OCI-LY7 (cell line): ENCODE data around the gene ROBO3. TPM values are rescaled to one million over a fixed set of nuclear protein-coding genes. Genes with fewer than 3 reads are reported as not detected.

Experiments used
- BruUV-seq: library from RNA; stranded (reverse); fragments of 400-500 nt; replicated peaks from 2 replicates; lab custom pipeline; 2021; lab: Mats Ljungman, UMichigan
- CTCF ChIA-PET: fragments of 300-600 bp; sonication (Branson Sonifier 250); formaldehyde crosslinking; loops from one replicate; lab custom pipeline; 2022; ENCODE audit warnings: antibody characterized with exemption; ENCODE audit not compliant: unreplicated experiment; lab: Charles Lee
- POLR2A ChIA-PET: fragments of 300-600 bp; sonication (Branson Sonifier 250); formaldehyde crosslinking; loops from one replicate; lab custom pipeline; 2022; ENCODE audit warnings: antibody characterized with exemption; lab: Charles Lee
- DNase-seq: peaks from one replicate; pipeline ENCODE4 v3.0.0-alpha.2; 2015; ENCODE audit warnings: low spot score
- H2AFZ ChIP-seq: fragments of 200-600 bp; sonication (generic), shearing (Covaris generic); 2 replicates; pipeline ENCODE4 v1.6.1; 2014; ENCODE audit warnings: mild to moderate bottlenecking, antibody characterized with exemption, low read length, moderate library complexity
- H3K27ac ChIP-seq: fragments of 200-600 bp; sonication (generic); 2 replicates; pipeline ENCODE4 v1.5.1; 2014; ENCODE audit warnings: mixed run types, low read depth, mild to moderate bottlenecking, moderate library complexity, low read length, inconsistent platforms; ENCODE audit not compliant: poor library complexity, severe bottlenecking
- H3K36me3 ChIP-seq: fragments of 200-600 bp; sonication (generic); 2 replicates; pipeline ENCODE4 v1.6.1; 2014; ENCODE audit warnings: mild to moderate bottlenecking, antibody characterized with exemption, low read length, moderate library complexity, mixed read lengths; ENCODE audit not compliant: insufficient read depth
- H3K4me1 ChIP-seq: fragments of 200-600 bp; sonication (generic); 2 replicates; pipeline ENCODE4 v1.5.1; 2014; ENCODE audit warnings: mild to moderate bottlenecking, low read length; ENCODE audit not compliant: insufficient read depth, poor library complexity, severe bottlenecking
- H3K4me2 ChIP-seq: fragments of 200-600 bp; sonication (generic); 2 replicates; pipeline ENCODE4 v1.6.1; 2014; ENCODE audit warnings: mild to moderate bottlenecking, low read length
- H3K4me3 ChIP-seq: fragments of 200-600 bp; sonication (generic); 2 replicates; pipeline ENCODE4 v1.5.1; 2014; ENCODE audit warnings: mild to moderate bottlenecking, low read depth, low read length; ENCODE audit not compliant: poor library complexity, severe bottlenecking
- H3K79me2 ChIP-seq: fragments of 200-600 bp; sonication (generic); 2 replicates; pipeline ENCODE4 v1.6.1; 2016; ENCODE audit warnings: low read depth, mild to moderate bottlenecking, low read length, moderate library complexity, mixed read lengths; ENCODE audit not compliant: insufficient read depth
- H3K9me2 ChIP-seq: fragments of 200-600 bp; sonication (generic); 2 replicates; pipeline ENCODE4 v1.6.1; 2016; ENCODE audit warnings: mild to moderate bottlenecking, low read length, mixed read lengths; ENCODE audit not compliant: insufficient read depth
- H3K9me3 ChIP-seq: fragments of 200-600 bp; sonication (generic); 2 replicates; pipeline ENCODE4 v1.6.1; 2014; ENCODE audit warnings: mild to moderate bottlenecking, mixed run types, low read length, mixed read lengths
- H4K20me1 ChIP-seq: fragments of 200-600 bp; sonication (generic); 2 replicates; pipeline ENCODE4 v1.6.1; 2014; ENCODE audit warnings: mild to moderate bottlenecking, antibody characterized with exemption, low read length, moderate library complexity, mixed read lengths; ENCODE audit not compliant: insufficient read depth
- CTCF ChIP-seq: fragments of 200-600 bp; sonication (generic); conservative IDR thresholded peaks from 2 replicates; pipeline ENCODE4 v1.5.1; 2014; ENCODE audit warnings: mild to moderate bottlenecking, antibody characterized with exemption, low read length, moderate library complexity, mixed read lengths
- EZH2phosphoT487 ChIP-seq: fragments of 200-600 bp; sonication (generic); IDR thresholded peaks from 2 replicates; pipeline ENCODE4 v1.6.1; 2018; ENCODE audit warnings: low read depth, borderline replicate concordance, mild to moderate bottlenecking, mixed run types, antibody characterized with exemption, low read length, moderate library complexity, mixed read lengths
- intact Hi-C: fragments of 100-400 bp; cut with micrococcal nuclease; formaldehyde crosslinking; loops from one replicate; pipeline ENCODE4 v1.10.0; 2022; ENCODE audit not compliant: unreplicated experiment
- total RNA-seq, 2 experiments: library from RNA; depleted of rRNA in 1 of 2; stranded (reverse); fragments of >200 nt in 1 of 2; shearing (Covaris generic) in 1 of 2; gene quantifications; 2 replicates each; pipeline ENCODE4 v1.2.3, GENCODE V29; 2014 to 2022

Gene ROBO3
- total RNA-seq, 2 experiments from 2014 or later = 0.19 TPM; not detected in 1

GRCh38 chr11:124863137-124863825, 2.0 kb upstream of the ROBO3 start:
- Histone ChIP-seq H3K4me3 (no peak overlapping the region), H3K36me3 (no peaks in the 10 kb centered on the region), H3K79me2 (no peaks in the 10 kb centered on the region), H3K27ac (no peak overlapping the region), H3K4me2 (no peak overlapping the region), H3K4me1 (no peaks in the 10 kb centered on the region), H2AFZ (no peak overlapping the region), H3K9me3 (no peaks in the 10 kb centered on the region), H3K9me2 (no peaks in the 10 kb centered on the region), H4K20me1 (no peaks in the 10 kb centered on the region)
- TF ChIP-seq CTCF (no peak), EZH2phosphoT487 (no peak)
- CTCF ChIA-PET = no interaction called here
- no peak for DNase-seq
- POLR2A ChIA-PET = no interaction called here
- intact Hi-C loops = no loop called here
- no TSS peak for BruUV-seq

- BruUV-seq = no TSS peak
- H3K79me2 ChIP-seq = no peaks in the 10 kb centered on the region
- no peak overlapping the region for H3K27ac ChIP-seq
- intact Hi-C loops = no loop called here
- no peaks in the 10 kb centered on the region for H3K4me1 ChIP-seq
- no peaks in the 10 kb centered on the region for H3K9me3 ChIP-seq
- TF ChIP-seq CTCF = no peak
- TF ChIP-seq EZH2phosphoT487 = no peak
- no peak overlapping the region for H3K4me3 ChIP-seq
- DNase-seq = no peak
- H3K36me3 ChIP-seq = no peaks in the 10 kb centered on the region
- ChIA-PET POLR2A (no interaction called here), CTCF (no interaction called here)
- H2AFZ ChIP-seq = no peak overlapping the region
- no peak overlapping the region for H3K4me2 ChIP-seq
- H4K20me1 ChIP-seq = no peaks in the 10 kb centered on the region
- no peaks in the 10 kb centered on the region for H3K9me2 ChIP-seq
These were observed 1.4 kb upstream of the ROBO3 start for GRCh38 chr11:124863826-124864165.

GRCh38 chr11:124864176-124864891, 898 bp upstream of the ROBO3 start:
- Histone ChIP-seq H3K4me1 (no peaks in the 10 kb centered on the region), H3K9me2 (no peaks in the 10 kb centered on the region), H3K27ac (no peak overlapping the region), H4K20me1 (no peaks in the 10 kb centered on the region), H3K9me3 (no peaks in the 10 kb centered on the region), H3K79me2 (no peaks in the 10 kb centered on the region), H3K36me3 (no peaks in the 10 kb centered on the region), H2AFZ (no peak overlapping the region), H3K4me2 (no peak overlapping the region), H3K4me3 (no peak overlapping the region)
- ChIA-PET CTCF (no interaction called here), POLR2A (no interaction called here)
- DNase-seq = no peak
- TF ChIP-seq EZH2phosphoT487 (no peak), CTCF (no peak)
- intact Hi-C loops = no loop called here
- no TSS peak for BruUV-seq
